COLO668 (cell line): Measurements from ENCODE around the gene ACOT12.
"Not testable (repeated sequence)": the region's sequence is repeated elsewhere in the genome, so short reads cannot be mapped to it uniquely, and the experiment has no call there.

Source experiments
- DNase-seq: peaks from one replicate; lab custom pipeline; 2025; ENCODE audit not compliant: unreplicated experiment; lab: John Stamatoyannopoulos, UW

ACOT12 gene

DNA sequence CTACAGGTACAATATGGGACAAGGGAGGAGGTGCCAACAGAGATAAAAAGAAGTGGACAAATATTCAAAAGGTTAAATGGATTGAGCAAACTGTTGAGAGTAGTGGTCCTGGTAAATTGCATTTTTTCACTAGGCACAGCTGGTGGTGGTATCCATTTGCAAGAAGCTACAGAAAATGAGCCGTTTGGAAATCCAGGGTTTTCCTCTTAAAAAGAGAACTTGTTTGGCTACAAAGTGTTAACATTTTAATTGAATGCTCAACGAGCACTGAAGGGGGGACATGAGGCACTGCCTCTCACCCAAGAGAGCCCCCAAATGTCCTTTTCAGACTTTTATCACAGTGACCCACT lies 93.0 kb downstream of the ACOT12 start:
- no peak for DNase-seq

- DNase-seq = no peak
Observed at GRCh38 chr5:81297531-81297930, 96.4 kb downstream of the ACOT12 start.

GRCh38 chr5:81294021-81294420 lies 99.9 kb downstream of the ACOT12 start:
- not testable (repeated sequence) for DNase-seq

GRCh38 chr5:81292130-81292529 lies 101.8 kb downstream of the ACOT12 start:
- DNase-seq = no peak

DNA sequence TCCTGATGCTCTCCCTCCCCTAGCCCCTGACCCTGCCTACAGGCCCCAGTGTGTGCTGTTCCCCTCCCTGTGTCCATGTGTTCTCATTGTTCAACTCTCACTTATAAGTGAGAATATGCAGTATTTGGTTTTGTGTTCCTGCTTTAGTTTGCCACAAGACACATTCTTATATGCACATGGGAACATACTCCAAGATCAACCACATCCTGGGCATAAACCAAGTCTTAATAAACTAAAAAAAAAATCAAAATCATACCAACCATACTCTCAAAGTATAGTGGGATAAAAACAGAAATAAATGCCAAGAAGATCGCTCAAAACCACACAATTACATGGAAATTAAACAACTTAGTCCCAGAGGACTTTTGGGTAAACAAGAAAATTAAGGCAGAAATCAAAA lies 103.8 kb downstream of the ACOT12 start:
- no peak for DNase-seq

DNA sequence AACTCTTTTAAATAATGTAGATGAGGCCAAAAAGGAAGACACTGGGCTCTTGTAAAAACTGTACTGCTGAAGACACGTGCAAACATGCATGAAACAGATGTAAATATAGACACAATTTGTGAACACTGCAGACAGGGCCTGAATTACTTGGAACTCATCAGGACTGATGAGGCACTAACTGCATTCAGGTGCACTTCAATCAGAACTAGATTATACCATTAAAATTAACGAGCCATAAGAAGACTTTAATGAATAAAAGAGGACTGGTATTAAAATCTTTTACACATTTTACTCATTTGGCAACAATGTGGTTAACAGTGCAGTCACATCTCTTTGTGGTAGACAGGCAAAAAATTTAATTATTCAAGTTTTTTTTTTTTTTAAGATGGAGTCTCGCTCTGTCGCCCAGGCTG lies 105.9 kb downstream of the ACOT12 start:
- no peak for DNase-seq

DNA sequence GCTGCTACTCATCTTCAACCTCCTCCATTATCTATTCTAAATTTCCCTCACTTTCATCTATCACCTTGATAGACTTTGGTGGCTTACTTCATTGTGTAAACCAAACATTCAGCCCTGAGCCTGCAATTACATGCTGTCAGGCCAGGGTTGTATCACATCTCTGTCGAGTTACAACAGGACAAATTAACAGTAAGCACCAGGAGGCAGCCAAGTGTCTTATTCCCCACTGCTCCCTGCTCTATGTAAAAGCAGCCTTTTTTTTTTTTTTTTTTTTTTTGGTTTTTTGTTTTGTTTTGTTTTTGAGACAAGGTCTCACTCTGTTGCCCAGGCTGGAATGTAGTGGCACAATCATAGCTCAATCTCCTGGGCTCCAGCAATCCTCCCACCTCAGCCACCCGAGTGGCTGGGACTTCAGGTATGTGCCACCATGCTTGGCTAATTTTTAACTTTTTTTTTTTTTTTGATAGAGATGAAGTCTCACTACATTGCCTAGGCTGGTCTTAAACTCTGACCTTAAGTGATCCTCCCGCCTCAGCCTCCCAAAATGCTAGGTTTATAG lies 107.8 kb downstream of the ACOT12 start:
- no peak for DNase-seq

DNA sequence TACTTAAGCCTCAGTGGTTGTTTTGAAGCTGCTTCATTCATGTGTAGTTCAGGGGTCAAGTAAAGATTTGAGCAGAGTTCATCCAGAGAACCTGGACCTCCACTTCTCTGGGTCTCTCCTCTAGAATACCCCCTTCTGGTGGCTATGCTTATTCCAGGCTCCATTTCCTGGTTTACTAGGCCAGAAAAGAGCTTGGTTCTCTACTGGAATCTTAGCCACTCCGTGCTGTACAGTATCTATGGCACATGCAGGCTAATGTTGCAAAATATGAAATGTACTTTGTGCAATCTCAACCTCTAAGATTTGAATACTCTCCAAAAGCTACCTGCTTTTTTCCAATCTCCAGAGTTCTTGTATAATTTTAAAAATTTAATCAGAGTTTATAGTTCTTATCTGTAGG lies 110.0 kb downstream of the ACOT12 start:
- no peak for DNase-seq
